ENCODE data around the gene JPH3.
"Not testable (repeated sequence)": the region's sequence is repeated elsewhere in the genome, so short reads cannot be mapped to it uniquely, and the experiment has no call there.

JPH3 gene

DNA sequence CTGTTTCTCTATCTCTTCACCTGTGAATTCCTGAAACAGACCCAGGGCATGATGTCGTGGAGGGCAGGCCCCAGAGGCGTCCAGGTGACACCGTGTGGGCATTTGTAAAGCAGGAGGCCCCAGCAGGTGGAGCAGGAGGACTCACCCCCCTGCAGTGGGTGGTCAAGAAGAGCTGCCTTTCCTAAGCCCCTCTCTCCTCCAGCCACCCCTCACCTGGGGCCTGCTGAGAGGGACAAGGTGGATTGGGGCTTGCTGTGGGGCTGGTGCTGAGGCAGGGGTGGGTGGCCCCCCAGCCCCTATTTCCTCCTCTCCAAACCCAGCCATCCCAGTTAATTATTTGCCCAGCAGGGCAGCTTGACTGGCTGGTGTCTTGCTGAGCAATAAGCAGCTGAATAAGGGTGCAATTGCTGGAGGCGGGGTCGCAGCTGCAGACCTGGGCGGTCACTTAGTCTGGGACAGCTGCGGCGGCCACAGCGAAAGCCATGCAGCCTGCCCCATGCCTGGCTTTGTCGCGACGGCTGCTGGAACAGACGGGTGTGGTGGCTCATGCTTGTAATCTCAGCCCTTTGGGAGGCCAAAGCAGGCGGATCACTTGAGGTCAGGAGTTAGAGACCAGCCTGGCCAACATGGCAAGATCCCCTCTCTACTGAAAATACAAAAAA, 56.4 kb downstream of the JPH3 start:
- DNase-seq = no peak

DNA sequence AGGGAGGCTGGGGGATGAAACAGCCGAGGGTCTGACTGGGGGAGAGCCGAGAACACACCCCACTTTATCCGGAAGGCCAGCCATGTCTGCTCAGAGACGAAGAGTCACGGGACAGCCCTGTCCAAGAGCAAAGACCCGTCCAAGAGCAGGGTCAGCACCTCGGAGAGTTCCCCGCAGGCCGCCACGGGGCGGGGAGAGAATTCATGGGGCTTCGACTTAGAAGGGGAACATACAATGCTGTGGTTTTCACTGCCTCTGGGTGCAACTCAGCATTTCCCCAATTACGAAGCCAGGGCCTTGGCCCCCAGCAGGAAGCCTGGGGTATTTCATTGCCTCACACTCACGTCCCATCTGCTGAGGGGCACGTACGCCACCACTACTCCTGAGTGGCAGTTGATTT, 59.3 kb downstream of the JPH3 start:
- peak; percentile 89 for DNase-seq

DNA sequence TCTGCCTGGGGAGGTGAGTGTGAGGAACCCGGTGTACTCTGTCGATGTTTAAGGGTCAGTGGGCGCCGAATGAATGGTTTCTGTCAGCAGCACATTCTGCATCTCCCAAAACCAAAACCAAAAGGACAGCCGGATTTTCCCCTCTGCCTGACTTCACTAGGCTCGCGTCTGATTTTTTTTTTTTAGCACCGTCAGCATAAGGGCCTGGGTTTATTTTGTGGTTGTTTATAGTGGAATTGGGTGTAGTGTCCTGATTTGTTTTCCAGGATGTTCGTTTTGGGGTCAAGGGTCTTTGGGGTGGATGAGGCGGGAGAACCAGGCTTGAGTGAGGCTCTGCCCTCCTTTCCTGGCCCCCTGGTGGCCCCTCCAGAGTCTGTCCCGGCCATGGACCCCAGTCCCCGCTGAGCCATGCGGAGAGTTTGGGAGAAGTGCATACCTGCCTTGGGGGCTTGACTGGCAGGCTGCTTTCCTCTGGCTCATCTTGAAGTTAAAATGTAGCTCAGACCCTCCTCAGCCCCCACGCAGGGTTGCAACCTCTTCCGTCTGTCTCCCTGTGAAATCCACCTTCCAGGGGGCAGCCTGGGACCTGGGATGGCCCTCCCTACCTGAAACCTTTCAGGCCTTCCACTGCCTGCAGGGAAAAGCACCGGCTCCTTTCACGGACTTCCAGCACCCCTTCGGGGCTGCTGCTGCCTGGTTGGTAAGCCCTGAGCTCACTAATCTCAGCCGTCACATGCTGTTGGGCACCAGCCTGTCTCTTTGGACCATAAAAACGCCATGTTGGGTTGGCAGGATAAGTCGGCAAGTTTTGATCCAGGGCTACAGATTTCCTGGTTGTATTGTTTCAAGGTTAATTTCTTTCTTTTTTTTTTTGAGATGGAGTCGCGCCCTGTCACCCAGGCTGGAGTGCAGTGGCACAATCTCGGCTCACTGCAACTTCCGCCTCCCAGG, 60.2 kb downstream of the JPH3 start:
- no peak for DNase-seq

DNA sequence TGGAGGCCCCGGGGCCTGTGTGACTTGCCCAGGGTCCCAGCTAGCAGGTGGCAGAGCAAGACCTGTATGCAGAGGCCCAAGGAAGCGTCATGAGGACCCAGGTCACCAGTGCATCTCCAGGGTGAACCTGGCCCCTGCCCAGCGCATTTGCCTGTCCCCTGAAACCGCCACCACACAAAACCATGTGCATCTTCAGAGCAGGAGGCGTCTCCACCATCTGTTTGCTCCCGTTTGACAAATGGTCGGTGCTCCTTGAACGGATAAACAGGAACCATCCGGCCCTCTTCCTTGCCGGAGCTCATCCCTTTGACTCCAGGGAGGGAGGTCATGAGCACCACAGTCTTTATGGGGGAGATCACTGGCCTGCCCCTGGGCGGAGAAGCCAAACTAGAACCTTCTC, 62.5 kb downstream of the JPH3 start:
- no peak for DNase-seq

DNA sequence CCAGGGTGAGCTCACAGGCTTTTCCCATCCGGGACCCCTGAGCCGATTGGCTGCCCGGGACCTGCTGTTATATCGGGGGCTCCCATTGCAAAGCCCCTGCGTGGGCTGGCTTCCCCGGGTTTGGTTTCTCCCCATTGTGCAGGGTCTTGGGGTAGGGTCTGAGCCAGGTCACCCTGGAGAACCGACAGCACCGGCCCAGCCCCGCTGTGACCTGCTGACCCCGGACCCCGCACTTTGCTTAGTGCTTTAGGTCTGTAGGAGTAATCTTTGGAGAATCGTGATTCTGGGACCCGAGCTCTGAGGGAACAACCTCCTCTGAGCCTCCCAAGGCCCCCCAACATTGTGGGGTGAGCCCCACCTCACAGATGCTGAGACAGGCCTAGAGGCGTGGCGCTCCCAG, 62.9 kb downstream of the JPH3 start:
- no peak for DNase-seq

DNA sequence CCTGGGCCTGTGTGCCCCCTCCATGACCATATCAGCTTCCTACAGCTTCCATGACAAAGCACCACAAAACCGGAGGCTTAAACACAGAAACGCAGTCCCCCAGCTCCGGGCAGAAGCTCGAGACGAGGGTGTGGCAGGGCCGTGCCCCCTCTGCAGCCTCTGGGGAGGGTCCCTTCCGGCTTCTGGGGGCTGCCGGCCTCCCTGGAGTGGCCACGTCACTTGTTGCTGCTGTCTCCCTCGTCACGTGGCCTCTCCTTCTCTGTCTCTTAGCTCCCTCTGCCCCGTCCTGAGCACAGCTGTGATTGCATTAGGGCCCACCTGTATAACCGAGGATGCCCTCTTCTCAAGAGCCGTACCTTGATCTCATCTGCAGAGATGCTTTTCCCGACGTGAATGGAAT, 64.6 kb downstream of the JPH3 start:
- DNase-seq = no peak

DNA sequence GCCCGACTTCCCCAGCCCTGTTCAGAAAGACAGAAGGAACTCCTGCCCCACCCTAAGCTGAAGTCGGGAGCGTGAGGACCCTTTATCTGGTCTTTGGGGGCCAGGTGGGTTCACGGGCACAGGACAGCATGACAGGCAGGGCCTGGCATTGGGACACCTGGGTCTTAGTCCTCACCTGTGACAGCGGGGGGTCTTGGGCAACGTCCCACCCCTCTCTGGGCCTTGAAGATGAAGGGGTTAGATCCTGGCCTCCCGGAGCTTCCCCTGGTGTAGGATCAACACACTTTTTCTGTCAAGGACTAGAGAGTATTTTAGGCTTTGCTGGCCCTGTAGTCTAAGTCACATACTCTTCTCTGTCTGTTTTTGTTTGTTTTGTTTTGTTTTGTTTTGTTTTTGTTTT, 65.1 kb downstream of the JPH3 start:
- no peak for DNase-seq

DNA sequence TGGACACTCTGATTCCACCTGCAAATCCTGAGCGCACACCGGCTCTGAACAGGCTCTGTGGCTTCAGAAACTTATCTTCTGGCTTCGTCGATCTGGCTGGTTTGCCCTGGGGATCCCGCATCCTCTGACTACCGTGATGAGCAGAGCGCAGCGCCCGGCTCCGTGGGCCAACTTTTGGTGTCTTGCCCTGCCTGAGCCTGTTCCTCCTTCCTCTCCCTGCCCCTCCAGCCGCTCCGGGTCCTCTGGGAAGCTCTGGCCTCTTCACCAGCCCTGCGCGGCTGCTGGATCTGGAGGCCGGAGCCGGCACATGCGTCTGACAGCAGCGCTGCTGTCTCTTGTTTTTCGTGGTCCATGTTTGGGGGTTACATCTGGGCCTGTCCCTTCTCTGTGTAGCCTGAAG, 65.6 kb downstream of the JPH3 start:
- DNase-seq = no peak

DNA sequence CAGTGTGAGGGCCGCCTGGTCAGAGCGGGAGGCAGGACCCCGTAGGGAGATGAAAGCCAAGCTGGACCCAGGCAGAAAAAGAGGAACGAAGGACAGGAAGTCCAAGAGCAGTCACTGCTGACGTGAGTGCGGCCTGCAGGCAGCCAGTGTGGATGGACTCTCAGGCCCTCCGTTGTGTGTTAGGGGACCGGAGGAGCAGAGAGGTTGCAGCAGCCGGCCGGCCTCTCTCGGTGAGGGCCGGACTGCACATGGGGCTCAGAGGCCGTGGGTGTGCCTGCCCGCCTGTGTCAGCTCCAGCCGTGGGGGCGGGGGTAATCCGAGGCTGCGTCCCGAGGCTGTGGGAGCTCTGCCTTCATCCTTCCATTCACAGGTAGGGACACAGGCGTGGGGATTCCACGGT, 67.4 kb downstream of the JPH3 start:
- DNase-seq = no peak

DNA sequence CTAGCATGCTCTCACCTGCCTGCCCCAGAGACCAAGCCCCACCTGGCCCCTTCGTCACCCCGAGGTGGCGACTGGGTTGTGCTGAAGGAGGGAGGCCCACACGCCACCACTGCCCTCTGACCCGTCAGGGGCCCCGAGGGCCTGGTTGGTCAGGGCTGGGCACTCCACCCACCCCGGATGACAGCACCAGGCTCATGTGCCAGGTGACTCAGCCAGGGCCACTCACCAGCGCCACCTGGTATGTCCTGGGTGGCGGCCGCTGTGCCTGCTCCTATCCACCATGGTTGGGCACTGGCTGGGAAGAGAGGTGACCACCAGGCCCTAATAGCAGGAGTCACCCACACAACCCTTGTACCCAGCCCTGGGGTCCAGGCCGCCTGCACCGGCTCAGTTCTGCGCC, 68.9 kb downstream of the JPH3 start:
- DNase-seq = no peak

DNA sequence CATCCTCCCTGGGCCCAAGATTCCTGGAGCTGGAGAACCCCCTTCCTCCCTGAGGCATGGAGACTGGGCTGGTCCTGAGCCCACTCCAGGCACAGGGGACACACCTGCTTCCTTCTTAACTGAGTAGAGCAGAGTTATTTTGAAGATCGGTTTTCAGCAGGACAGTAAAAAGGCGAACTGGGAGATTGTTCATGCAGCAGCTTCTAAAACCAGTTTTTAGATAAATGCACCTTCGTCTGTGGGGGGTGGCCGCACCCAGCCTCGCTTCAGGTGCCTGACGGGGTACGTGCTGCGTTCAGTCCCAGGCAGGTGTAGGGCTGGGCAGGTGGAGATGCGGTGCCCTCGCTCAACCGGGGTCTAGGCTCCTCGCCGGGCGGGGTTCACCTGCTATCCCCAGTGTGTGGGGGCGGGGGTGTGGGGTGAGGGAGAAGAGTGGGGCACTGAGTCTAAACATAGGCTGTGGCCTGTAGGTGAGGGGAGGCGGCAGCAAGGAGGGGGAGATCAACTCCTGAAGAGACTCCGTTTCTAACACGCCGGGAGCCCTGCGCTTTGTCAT, 69.5 kb downstream of the JPH3 start:
- DNase-seq = no peak

DNA sequence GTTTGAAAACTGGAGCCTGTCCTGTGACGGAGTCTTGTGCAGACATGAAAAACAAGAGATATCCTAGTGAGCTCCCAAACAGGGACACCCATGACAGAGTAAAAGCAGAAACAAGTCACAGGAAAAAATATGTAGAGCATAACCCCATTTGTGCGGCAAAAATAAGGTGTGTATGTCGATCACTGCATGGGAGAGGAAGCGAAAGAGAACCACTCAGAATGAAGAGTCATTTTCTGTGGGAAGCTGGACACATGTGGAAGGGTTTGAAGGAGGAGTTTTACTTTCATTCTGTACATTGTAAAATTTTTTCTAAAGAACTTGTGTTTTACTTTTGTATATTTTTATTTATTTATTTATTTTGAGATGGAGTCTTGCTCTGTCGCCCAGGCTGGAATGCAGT, 72.1 kb downstream of the JPH3 start:
- DNase-seq = no peak

DNA sequence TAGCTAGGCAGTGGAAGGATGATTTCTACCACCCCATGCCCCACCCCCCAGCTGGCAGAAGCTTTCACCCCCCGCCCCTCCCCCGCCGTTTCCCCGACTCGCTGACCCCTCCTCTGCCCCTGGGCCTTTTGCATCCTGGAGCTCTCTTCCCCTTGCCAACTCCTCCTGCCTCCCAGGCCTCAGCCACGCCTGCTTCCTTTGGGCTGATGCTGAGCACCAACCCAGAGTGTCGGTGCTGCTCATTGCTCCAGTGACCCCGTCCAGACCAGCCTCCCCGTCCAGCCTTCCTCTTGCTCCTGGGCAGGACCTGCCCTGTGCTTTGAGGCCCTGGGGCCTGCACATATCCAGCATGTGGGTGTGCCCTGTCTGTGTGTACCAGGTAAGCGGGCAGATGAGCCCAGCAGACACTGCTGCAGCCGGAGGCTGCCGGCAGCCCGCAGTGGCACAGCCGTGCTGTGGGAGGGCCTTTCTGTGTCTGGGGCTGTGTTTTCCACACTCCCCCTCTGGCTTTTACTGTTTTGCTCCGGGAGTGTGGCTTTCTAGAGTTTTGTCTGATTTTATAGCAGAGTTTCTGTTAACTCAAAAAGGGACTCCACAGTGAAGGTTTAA, 72.9 kb downstream of the JPH3 start:
- DNase-seq = no peak

DNA sequence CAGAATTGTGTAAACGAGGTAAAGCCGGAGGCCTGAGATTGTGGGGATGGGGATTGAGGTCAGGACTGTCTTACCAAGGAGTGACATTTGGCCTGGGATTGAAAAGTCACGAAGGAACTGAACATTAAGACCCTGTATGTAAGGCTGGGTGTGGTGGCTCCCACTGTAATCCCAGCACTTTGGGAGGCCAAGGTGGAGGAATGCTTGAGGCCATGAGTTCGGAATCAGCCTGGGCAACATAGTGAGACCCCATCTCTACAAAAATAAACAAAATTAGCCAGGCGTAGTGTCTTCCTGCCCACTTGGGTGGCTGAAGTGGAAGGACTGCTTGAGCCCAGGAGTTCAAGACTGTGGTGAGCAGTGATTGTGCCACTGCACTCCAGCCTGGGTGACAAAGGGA, 75.5 kb downstream of the JPH3 start:
- DNase-seq = no peak

DNA sequence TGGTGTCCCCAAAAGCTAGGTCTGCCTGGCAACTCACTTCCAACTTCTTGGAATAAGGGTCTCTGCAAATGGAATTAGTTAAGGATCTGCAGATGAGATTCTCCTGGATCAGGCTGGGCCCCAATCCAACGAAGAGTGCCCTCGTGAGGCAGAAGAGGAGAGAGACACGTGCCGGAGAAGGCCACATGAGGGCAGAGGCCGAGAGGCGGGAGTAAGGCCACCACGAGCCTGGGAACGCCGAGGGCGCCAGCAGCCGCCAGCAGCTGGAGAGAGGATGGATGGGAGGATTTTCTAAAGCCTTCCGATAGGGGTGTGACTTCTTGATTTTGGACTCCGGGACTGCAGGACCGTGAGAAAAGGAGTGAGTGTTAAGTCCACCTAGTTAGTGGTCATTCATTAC, 76.3 kb downstream of the JPH3 start:
- DNase-seq = no peak

DNA sequence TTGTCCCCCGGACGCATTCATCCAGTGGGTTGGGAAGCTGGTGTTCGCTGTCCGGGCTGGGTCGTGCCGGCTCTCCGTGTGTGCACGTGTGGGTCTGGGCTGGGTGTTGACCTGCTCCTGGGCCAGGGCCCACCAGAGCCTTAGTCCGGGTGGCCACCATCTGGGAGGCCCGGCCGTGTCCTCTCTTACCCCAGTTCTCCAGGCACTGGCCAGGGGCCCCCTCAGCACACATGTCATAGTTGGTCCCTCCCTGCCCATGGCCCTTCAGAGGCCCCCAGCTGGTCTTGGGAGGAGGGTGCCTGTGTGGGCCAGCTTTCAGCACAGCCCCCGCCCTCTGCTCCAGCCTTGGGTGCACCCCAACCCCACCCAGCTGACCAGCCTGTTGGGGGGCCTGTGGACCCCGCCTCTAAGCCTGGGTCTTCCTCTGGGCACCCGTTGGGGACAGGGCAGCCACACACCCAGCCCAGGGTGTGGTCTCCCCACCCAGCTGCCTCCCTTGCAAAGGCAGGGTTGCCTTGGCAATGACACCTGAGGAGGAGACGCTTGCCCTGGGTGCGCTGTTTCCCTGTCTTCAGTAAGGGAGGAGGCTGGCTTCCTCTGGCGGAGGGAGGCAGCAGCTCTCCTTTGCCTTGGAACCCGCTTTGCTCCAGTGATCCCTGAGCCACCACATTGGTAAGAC, 77.4 kb downstream of the JPH3 start:
- no peak for DNase-seq

DNA sequence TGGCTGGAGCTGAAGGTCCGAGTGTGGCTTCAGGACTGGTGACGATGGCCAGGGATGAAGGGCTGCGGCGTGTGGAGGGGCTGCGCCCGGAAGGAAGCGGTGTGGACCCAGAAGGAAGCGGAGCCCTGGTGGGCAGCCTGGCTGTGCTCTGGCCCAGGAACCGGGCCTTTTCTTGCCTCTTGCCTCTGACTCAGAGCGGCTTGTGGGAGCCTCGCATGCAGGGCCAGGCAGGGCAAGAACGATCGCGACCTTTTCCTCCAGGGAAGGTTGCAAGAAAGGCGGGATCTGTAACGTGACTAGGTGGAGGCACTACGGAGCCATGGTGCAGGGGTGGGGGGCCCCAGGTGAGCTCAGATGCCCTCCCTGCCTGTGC, 78.0 kb downstream of the JPH3 start:
- no peak for DNase-seq

DNA sequence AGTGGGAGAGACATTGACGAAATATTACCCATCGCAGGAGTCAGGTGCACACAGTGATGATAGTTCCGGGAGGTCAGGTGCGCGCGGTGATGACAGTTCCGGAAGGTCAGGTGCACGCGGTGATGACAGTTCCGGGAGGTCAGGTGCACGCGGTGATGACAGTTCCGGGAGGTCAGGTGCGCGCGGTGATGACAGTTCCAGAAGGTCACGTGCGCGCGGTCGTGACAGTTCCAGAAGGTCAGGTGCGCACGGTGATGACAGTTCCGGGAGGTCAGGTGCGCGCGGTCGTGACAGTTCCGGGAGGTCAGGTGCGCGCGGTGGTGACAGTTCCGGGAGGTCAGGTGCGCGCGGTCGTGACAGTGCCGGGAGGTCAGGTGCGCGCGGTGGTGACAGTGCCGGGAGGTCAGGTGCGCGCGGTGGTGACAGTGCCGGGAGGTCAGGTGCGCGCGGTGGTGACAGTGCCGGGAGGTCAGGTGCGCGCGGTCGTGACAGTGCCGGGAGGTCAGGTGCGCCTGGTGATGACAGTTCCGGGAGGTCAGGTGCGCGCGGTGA, 78.8 kb downstream of the JPH3 start:
- DNase-seq = not testable (repeated sequence)

DNA sequence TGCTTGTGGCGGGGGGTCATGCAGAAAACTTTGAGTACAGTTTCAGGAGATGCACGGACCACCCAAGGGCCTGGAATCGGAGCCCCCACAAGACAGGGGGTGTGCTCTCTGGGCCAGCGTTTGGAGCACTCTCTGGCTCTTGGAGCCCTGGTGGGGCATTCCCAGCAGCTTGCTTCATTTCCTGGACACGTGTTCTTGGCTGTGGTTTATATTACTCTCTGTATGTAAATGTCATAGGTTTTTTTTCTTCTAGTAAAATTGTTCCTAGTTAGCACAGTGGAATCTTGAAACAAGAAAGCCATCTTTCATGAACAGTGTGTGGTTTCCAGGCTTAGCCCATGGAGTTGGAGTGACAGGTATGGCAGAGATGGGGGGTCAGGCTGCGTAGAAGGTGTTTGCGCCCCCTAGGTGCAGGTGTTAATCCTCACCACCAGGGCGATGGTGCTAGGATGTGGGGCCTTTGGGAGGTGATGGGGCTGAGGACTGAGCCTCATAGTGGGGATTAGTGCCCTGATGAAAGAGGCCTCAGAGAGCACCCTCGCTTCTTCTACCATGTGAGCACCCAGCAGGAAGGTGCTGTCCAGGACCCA, 79.8 kb downstream of the JPH3 start:
- DNase-seq = no peak

DNA sequence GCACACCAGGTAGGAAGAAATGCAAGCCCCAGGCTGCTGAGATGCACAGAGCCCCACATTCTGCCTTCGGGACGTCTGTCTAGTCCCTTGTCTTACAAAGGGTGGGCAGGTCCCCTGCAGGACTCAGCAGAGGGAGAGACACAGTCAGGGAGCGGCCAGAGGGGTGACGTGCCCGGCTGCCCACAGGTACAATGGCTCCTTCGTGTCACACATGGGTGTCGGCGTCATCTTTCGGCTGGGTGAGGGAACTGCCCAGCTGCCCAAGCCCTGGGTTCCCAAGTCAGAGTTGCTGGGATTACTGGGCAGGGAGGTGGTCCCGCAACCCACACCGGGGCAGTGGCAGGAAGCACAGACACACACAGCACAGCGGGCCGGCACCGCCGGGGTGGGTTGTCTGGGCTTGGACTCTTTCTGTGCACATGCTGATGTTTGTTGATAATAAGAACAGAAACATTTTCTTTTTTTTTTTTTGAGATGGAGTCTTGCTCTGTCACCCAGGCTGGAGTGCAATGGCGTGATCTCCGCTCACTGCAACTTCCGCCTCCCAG, 80.6 kb downstream of the JPH3 start:
- DNase-seq = no peak

DNA sequence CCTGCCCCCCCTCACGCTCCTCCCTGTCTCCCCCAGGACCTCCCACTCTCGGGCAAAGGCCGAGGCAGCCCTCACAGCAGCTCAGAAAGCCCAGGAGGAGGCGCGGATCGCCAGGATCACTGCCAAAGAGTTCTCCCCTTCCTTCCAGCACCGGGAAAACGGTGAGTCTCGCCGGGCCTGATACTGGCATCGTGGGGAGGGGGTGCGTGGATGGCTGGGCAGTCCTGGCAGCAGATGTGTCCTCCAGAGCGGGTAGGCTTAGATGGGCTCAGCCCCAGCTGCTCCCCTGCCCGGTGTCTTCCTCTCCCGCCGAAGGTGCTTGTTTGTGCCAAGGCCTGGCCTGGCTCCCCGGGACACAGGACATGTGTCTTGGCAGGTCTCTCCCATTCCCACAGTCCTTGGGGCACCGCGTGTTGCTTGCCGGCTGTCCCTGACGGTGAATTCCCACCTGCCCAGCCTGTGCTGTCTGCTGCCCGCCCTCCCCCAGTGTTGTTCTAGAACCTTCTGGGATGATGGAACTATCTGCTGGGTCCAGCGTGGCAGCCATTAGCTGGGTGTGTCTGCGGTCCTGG, 81.9 kb downstream of the JPH3 start:
- no peak for DNase-seq
